Activated B cell treated with CpG ODN at 0.5 μM for 24 hours (primary cell): ENCODE measurements around the gene ARMCX2. TPM values are rescaled to one million over a fixed set of nuclear protein-coding genes. Genes with fewer than 3 reads are reported as not detected.

Source experiments
- total RNA-seq: library from RNA; stranded (reverse); gene quantifications from 2 replicates; pipeline ENCODE4 v1.2.3, GENCODE V29; 2022

The ARMCX2 gene
- total RNA-seq, 1 donor from 2014 or later: 11.2 TPM

Other genes with a start within 250 kb of the ARMCX2 start
- gene ARMCX4, start 174.4 kb downstream of the ARMCX2 start, total RNA-seq: 3.6 and 4.6 TPM in 2 replicates
- 0.38 and 0.42 TPM in 2 replicates for gene ARMCX1, start 109.3 kb downstream of the ARMCX2 start, total RNA-seq
- gene ARMCX6, start 41.9 kb downstream of the ARMCX2 start, total RNA-seq: 45.1 and 50.5 TPM in 2 replicates
- 23.2 and 24.0 TPM in 2 replicates for gene ARMCX3, start 36.7 kb downstream of the ARMCX2 start, total RNA-seq